ENCODE measurements around the gene HDGFL3.

DNA sequence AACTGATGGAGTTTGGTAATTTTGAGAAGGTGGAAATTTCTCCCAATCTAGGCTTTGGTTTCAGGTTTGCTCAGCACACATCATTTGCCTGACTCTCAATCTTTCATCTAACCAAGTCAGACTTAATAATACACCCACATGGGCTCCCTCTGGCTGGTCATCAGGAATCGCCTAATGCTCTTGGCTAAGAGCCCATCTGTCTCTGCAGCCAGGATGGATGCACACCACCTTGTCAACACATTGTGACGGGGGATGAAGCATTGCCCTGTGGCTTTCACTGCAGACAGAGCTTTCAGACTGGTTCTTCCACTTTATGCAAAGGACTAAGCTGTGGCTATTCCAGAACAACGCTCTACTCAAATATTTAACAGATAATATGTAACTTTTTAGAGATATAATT, 3.0 kb upstream of the HDGFL3 start:
- TF ChIP-seq POLR2A (IDR thresholded peaks at IDR 0.05): no peak
- TF ChIP-seq, protein P1, sequence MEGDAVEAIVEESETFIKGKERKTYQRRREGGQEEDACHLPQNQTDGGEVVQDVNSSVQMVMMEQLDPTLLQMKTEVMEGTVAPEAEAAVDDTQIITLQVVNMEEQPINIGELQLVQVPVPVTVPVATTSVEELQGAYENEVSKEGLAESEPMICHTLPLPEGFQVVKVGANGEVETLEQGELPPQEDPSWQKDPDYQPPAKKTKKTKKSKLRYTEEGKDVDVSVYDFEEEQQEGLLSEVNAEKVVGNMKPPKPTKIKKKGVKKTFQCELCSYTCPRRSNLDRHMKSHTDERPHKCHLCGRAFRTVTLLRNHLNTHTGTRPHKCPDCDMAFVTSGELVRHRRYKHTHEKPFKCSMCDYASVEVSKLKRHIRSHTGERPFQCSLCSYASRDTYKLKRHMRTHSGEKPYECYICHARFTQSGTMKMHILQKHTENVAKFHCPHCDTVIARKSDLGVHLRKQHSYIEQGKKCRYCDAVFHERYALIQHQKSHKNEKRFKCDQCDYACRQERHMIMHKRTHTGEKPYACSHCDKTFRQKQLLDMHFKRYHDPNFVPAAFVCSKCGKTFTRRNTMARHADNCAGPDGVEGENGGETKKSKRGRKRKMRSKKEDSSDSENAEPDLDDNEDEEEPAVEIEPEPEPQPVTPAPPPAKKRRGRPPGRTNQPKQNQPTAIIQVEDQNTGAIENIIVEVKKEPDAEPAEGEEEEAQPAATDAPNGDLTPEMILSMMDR (IDR thresholded peaks at IDR 0.05): no peak
